CD1c-positive myeloid dendritic cell (primary cell): Measurements from ENCODE around the gene RARA.

ENCODE experiments used
- DNase-seq: peaks from one replicate; pipeline ENCODE4 v3.0.0-alpha.2; 2016; ENCODE audit errors: extremely low spot score

RARA gene

DNA sequence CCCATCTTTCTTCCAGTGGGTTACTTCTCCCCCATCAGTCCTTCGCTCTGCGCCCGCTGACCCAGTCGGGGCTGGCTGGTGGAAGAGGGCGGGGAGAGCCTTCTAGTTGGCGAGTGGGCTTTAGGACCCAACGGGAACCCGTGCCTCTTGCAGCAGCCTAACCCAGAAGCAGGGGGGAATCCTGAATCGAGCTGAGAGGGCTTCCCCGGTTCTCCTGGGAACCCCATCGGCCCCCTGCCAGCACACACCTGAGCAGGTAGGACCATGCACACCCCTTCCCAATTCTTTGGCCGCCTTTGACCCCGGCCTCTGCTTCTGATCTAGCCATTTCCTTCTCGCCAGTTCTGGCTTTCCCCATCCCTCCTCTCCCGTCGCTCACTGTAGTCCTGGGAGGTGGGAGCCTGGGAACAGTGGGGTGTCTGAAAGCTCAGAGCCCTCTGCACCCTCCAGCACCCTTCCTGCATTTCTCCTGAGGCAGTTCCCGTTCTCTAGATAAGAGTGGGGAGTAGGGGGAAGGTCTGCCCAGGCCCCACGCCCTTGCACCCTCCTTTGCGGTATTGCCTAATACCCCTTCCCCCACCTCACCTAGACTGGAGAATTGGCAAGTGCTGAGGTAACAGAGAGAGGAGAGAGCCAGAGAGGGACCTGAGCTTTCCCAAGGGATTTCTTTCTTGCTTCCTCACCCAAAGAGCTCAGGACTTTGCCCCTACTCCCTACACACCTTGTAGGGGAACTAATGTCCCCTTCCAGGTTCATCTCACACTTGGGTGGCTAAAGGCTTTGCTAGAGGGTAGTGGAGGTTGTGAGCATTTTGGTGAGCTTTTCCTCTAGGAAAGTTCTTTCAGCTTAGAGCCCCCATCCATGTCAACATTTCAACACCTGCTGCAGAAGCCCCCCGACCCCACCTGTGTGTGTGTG, at the start of gene RARA:
Gene RARA (plus strand): TSS at position 150 of the 918 bp plus-strand sequence. CDS start 22,039 bp downstream, outside the sequence.
- no peak for DNase-seq

DNA sequence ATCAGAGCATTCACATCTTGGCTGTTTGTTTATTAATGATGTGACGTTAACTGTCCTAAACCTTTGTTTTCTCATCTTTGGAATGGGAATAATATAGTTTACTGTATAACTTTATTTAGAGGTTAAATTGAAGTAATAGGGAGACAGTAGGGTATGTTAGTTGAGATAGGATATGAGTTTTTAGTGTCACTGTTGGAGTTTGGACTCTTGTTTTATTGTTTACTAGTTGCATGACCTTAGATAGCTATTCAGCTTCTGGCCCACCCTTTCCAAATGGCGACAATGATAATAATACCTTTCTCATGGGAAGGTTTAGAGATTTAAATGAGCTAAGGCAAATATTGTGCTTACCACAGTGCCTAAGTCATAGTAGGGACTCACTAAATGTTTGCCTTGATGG, 49.5 kb upstream of the RARA start:
- DNase-seq = no peak

DNA sequence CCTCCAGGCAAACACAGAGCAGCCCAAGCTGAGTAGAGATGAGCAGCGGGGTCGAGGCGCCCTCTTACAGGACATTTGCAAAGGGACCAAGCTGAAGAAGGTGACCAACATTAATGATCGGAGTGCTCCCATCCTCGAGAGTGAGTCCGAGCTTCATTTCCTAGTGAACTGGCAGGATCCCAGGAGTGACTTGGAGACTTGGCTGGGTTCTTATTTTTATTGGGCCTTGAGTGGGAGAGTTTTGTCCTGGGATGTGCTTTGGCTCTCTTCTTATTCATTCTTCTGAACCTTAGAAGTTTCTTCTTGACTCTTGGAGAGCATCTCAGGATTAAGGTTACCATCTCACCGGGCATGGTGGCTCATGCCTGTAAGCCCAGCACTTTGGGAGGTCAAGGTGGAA, 48.5 kb upstream of the RARA start:
- no peak for DNase-seq

DNA sequence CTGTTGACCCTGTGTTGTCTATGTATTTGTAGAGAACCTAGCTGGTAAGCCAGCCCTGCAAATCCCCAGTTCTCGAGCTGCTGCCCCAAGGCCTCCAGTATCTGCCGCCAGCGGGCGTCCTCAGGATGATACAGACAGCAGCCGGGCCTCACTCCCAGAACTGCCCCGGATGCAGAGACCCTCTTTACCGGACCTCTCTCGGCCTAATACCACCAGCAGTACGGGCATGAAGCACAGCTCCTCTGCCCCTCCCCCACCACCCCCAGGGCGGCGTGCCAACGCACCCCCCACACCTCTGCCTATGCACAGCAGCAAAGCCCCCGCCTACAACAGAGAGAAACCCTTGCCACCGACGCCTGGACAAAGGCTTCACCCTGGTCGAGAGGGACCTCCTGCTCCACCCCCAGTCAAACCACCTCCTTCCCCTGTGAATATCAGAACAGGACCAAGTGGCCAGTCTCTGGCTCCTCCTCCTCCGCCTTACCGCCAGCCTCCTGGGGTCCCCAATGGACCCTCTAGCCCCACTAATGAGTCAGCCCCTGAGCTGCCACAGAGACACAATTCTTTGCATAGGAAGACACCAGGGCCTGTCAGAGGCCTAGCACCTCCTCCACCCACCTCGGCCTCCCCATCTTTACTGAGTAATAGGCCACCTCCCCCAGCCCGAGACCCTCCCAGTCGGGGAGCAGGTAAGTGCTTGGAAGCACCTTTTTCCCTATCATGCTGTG, 44.4 kb upstream of the RARA start:
- no peak for DNase-seq

DNA sequence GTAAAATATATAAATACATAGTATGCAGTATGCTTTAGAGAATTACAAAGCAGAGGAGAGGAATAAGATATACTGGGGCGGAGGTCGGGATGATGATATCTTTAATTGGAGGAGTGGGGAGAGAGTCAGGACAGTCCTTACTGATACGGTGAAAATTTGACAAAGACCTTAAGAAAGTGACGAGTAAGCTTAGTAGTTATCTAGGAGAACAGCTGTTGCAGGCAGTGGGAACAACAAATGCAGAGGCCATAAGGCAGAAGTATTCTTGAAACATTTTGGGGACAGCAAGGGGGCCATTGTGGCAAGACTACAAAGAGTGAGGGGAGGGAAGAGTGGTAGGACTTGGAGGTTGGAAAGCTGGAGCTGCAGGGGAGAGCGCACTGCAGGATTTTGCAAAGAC, 43.6 kb upstream of the RARA start:
- DNase-seq = no peak

DNA sequence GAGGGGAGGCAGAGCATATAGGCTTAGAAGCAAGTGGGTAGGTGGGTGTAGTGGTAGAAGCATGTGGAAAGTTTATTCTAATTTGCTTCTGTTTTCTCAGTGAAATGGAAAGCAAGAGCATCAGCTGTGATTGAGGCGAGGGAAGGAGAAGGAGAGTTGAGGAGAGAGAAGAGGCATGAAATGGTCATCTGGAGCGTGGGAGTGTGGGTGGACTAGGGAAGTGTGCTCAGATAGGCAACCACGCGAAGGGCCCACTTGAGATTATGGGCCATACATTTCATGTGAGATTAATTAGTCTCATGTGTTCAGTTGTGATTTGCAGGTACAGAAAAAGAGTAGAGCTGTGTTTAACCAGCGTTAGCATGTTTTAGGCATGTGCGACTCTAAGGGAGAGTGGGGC, 42.1 kb upstream of the RARA start:
- DNase-seq = no peak

DNA sequence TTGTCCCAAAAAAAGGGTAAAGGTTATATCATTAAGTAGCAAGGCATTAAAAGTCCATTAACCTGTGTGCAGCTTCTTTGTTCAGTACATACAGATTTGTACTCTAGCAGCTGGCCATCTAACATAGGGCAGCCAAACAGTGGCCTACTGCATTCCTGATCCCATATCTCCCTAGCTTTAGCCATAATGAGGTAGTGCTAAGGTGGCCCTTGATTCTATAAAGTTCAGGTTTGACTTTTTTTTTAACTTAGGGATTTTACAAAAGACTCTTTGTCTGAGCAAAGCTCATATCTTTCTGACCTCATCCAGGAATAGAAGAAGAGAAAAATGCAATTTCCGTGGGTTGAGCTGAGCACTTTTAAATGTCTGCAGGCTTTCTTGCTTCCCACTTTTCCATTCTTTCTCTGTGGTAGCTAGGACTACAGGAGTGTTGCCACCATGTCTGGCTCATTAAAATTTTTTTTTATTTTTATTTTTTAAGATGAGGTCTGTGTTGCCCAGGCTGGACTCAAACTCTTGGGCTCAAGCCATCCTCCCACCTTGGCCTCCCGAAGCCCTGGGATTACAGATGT, 40.8 kb upstream of the RARA start:
- DNase-seq = no peak

DNA sequence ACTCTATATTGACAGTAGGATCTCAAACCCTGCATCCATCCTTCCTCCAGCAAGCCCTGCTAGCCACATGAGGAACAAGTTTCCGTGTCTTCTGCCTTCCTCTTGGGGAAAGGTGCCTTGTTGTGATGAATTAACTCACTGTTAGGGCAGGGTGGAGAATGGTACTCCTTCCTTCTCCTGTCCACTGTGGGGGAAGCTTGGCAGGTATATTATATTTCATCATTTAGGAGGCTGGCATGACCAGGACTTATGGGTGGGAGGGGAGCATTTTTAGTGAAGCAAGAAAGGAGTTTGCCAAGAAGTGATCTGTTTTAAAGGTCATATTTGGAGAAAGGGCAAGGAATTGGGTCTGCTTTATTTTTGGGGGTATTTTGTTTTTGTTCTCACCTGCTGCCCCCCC, 30.6 kb upstream of the RARA start:
- DNase-seq = no peak

DNA sequence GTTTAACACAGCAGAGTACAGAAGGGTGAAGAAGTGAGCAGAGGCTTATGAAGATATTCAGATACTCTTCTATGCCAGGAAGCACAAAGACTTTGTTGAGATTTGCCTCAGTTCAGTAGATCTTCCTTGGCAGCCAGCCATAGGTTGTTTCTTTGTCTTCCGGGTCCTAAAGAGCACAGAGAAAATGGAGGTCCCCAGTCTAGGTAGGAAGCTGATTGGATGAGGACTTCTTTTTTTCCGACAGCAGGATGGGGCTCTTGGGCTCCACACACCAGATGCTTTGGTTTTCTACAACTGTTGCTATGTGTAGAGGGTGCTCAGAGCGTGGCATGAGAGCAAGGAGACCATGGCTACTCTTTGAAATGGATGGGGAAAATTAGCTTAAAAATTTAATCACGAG, 29.6 kb upstream of the RARA start:
- DNase-seq = no peak

DNA sequence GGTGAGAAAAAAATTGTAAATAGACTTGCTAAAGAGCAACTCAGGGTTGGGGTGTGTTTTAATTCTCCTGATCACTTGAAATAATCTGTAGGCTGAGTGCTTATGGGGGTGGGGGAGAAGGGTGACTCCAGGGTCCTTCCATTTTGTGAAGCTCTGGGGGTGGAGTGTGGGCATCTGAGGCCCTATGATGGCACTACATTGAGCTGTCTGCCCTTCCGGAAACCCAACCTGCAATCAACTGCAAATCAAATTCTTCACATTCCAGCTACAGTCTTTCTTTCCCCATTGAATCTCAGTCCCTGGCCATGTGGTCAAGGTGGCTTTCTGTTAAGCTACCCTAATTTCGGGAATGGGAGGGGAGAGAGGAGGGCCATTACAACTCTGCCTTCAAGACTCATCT, 27.3 kb upstream of the RARA start:
- DNase-seq = no peak

DNA sequence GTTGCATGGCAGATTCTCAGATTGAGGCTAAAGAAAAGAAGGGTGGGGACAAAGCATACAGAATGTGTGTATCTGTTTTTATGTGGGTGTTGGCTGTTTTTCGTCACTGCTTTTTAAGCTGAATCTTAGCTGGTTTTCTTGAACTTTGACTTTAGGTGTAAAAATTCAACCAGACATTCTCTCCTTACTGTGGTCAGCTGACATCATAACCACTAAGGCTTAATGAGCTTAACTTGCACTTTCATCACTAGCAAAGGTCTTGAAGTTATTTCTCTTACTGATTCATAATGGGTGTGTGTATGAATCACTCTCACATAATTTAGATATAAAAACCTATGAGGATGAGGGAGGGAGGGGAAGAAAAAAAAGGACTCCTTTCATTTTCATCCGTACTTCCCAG, 25.3 kb upstream of the RARA start:
- no peak for DNase-seq

DNA sequence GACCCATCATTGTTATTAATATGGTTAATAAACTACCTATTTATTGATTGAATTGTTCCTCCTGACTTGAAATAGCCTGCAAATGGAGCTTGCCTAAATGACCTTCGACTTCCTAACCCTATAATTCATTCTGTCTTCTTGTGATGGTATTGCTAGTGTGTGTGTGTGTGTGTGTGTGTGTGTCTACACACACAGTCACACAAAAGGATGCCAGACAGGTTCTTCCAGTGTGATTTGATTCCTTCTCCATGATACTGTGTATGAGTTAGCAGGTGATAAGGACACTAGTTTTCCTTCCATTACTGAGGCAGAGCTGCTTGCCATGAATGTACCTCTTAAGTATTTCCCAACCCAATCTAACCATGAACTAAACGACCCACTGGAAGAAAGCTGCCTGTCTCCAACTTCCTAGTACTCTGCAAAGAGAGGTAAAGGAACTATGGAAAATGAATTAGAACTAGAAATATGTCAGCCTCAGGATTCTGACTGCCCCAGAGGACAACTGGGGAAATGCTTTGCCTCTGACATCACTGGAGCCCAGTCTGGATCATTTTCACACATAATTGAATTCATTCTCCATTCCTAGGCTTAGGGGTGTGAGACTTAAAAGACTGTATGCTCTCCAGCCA, 24.8 kb upstream of the RARA start:
- no peak for DNase-seq

DNA sequence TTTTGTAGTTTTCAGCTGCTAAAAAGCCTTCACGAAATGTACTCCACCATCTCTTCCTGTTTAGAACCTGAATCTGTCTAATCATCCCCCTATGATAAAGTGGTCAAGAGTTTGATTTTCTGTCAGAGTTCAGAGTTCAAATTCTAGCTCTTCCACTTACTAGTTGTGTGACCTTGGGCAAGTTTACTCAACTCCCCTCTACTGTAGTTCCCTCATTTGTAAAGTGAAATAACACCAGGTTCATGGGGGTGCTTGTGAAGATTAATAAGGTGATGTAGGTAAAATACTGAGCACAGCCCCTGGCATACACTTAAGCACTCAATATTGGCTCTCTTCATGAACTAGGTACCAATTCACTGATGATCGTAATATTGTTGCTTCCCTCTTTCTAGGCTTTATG, 22.5 kb upstream of the RARA start:
- no peak for DNase-seq

DNA sequence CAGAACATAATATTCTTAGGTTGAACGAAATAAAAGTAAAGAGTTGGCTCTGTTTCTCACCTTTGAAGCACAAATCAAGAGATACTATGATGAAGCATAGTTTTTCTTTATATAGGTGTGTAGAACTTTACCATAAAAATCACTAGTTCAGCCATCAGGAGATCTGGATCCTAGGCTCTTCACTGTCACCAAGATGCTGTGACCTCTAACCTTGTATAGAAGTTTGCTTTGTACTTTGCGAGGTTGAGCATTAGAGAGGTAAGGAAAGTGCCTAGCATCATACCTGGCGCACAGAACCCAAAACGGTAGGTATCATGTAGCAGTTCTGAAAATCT, 21.9 kb upstream of the RARA start:
- DNase-seq = no peak

DNA sequence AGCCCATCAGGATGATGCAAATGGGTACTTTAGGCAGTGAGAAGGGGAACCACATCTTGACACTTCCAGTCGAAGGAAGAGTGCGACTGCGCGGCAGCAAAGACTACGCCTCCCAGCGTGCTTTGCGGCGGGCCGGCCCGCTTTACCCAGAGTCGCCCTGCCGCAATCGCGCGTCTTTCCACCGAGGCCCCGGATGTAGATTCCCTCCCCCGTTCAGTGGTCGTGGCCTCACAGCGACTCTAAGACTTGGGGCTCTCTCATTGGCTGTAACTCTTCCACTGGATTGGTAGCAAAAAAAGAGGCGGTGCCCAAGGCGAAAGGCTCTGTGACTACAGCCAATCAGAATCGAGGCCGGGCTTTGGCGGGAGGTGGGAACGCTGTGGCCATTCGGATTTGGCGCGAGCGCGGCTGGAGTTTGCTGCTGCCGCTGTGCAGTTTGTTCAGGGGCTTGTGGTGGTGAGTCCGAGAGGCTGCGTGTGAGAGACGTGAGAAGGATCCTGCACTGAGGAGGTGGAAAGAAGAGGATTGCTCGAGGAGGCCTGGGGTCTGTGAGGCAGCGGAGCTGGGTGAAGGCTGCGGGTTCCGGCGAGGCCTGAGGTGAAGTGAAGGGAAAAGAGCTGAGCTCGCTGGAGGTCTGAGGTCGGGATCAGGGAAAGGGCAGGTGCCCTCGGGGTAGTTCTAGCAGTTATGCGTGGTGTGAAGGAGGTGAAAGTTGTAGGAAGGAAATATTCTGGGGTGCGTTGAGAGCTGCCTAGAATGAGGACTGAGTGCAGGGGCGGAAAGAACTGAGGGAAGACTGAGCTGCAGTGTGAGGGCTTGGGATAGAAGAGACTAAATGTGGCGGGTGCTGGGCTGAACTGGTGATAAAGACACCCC, 21.2 kb upstream of the RARA start, which contains the start of gene CDC6:
Gene CDC6 (plus strand): TSS at position 386 of the 876 bp plus-strand sequence. CDS start 1,542 bp downstream, outside the sequence.
- DNase-seq = peak; percentile 100

DNA sequence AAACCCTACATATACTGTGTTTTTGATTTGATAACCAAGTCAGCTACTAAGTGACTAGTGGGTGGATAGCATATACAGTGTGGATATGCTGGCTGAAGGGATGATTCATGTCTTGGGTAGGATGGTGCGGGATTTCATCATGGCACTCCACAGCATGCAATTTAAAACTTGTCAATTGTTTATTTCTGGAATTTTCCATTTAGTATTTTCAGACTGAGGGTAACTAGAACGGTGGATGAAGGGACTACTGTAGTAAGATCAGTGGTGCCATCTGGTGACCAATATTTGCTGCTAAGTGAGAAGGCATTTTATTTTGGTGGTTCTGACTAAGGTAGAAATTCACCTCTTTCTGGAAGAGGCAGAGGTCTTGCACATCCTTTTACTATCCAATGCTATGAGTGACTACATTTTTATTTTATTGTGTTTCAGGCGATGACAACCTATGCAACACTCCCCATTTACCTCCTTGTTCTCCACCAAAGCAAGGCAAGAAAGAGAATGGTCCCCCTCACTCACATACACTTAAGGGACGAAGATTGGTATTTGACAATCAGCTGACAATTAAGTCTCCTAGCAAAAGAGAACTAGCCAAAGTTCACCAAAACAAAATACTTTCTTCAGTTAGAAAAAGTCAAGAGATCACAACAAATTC, 18.2 kb upstream of the RARA start:
- DNase-seq = peak; percentile 71

DNA sequence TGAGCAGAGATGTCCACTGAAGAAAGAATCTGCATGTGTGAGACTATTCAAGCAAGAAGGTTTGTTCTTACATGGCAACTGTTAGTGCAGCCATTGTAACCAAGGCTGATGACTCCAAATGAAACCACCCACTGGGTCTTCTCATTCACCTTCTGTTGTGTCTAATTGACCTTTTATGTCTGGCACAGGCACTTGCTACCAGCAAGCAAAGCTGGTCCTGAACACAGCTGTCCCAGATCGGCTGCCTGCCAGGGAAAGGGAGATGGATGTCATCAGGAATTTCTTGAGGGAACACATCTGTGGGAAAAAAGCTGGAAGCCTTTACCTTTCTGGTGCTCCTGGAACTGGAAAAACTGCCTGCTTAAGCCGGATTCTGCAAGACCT, 17.7 kb upstream of the RARA start:
- no peak for DNase-seq

DNA sequence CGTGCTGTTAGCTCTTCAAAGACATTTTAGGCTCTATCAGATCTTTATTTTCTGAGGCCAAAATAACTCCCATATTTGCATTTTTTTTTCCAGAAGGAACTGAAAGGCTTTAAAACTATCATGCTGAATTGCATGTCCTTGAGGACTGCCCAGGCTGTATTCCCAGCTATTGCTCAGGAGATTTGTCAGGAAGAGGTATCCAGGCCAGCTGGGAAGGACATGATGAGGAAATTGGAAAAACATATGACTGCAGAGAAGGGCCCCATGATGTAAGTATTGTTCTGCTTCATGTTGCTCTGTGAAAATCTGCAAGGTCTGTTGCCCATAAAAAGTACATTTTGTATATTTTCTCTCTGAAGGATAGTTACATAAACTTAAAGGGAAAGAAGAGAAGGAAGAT, 15.6 kb upstream of the RARA start:
- no peak for DNase-seq

DNA sequence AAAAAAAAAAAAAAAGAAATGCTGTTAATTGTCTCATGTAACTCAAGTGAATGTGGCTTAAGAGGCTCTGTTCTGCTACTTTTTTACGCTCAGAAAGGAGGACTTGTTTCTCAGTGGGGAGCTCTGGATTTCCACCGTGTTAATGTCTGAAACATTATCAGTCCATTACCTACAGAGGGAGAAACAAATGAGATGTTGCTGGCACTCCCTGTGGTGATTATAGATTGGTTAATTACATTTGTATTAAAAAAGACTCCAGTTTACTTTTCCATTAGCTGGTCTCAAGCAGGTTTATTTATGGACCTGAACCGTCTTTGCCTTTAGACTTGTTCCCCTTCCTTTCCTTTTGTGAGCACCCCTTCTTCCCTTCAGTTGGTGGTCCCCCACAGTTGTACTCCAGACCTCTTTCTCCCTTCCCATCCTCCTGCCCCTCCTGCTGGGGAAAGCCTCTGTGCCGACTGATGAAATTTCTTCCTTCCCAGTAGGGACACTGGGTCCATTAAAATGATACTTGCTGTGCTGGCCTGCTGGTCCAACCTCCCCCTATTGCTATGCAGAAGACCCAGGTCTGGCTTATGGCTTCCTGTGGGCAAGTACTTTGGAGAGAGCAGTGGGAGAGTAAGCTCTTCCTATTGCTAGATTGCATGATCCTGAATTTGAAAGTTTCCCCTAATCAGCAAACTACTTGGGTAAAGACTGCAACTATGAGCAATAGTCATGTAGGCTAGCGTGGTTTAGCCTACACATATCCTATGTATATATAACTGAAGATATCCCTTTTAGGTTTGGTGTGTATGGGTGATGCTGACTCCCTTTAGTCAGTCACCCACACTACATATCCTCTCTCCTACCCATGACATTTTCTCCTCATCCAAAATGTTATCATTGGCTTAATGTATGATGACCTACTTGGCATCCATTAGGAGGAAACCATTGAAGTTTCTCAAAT, 13.2 kb upstream of the RARA start:
- no peak for DNase-seq

DNA sequence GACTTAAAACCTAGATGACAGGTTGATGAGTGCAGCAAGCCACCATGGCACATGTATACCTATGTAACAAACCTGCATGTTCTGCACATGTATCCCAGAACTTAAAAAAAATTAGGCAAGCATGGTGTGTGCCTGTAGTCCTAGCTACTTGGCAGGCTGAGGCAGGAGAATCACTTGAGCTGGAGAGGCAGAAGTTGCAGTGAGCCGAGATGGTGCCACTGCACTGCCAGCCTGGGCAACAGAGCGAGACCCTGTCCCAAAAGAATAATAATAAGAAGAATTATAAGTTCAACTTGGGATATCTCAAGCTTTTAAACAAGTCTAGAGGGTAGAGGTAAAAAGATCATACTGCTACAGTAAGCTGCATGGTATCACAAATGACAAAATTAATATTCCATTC, 11.5 kb upstream of the RARA start:
- DNase-seq = no peak
